T-helper 1 cell (primary cell): ENCODE results near the gene GRM8.

Source experiments
- DNase-seq, 5 donors: peaks; one replicate each; pipeline ENCODE4 v3.0.0-alpha.2; 2012 to 2020
- total RNA-seq, 4 donors: gene quantifications; one replicate each; lab custom pipeline; 2026; lab: John Stamatoyannopoulos, UW

Gene GRM8
- 0 reads per million in 4 donors for total RNA-seq

DNA sequence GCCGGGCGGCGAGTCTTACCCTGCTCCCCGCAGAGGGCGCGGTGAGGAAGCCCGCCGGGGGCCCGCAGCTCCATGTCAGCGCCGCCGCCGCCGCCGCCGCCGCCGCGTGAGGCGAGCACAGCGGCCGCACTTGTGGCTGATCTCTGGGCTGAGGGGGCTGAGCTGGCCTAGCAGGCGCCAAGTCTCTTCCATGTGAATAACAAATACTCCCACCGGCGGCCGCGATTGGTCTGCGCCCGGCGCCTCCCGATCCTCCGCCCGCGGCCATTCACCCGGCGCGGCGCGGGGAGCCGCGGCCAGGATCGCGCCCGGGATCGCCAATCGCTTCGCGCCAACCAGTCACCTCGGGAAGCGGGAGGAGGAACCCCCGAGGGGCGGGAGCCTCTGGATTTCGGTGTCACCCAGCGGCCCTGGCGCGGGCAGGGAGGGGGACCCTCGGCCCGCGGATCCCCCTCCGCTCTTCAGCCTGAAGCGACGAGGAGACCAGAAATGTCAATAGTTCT lies at the start of gene GRM8:
Gene GRM8, minus strand, starts transcription at position 164 of the 503 bp plus-strand sequence.
- no peak for DNase-seq

DNA sequence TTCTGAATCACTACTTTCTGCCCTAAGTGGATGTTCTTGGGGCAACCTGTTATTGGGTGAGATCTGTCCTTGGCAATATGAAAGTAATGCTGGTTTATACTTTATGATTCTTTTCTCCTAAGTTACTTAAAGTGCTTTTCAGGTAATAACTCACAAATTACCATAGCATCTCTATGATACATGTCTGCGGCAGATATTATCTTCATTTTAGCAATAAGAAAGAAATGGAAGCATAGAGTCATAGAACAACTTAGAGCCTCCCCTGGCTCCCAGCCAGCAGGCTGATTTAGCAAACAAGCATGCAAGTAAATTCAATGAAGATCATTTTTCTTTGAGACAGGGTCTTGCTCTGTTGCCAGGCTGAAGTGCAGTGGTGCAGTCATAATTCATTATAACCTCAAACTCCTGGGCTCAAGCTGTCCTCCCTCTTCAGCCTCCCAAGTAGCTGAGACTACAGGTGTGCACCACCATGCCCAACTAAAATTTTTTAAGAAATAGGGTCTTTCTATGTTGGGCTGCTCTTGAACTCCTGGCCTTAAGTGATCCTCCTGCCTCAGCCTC lies 38.1 kb upstream of the GRM8 start:
- no peak for DNase-seq

DNA sequence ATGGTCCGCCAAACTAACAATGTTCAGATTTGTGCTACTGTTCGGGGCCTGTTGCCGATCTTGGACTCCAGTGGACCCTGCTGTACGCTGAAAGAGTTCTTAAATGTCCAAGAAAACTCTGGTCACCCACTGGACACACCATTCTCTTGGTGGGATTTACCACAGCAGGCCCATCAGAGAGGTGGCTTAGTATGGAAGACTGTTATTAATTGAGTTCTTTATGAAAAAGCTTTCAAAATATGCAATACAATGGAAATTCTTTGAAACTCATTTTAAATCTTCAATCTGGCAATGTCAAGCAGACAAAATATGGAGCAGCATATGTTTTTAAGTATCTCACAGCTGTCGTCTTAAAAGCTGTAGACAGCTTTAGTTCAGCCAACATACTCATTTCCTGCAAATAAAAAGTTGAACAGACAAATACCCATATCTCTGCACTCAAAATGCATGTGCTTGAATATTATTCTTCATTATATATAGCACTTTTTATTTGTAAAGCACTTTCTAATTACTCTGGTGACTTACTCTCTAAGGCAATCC lies 37.4 kb upstream of the GRM8 start:
- no peak for DNase-seq

DNA sequence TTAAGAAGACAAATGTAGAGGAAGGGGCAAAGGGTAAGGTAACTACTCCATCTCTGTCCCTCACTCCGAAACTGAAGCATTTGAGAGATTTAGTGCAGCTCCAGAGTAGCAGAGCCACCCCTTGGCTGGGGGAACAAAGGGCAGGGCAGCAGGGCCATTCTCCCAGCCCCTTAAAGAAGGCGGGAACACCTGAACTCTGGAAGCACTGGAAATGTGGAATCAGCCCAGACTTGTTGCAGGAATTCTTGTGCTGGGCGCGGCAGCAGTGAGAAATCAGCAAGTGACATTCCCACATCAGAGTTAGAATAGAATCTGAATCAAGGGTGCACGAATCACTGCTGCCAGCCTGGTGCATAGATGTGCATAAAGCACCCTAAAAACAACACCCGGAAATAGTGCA lies 34.4 kb upstream of the GRM8 start:
- no peak for DNase-seq

DNA sequence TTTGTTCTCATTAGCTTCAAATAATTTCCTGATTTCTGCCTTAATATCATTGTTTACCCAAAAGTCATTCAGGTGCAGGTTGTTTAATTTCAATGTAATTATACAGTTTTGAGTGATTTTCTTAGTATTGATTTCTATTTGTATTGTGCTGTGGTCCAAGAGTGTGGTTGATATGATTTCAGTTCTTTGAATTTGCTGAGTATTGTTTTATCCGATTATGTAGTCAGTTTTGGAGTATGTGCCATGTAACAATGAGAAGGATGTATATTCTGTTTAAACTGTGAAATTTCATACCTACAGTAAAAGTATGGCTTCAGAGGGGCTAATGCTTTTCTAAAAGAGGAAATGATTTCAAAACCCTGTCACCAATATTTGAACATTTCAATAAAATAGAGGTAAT lies 17.4 kb upstream of the GRM8 start:
- no peak for DNase-seq

DNA sequence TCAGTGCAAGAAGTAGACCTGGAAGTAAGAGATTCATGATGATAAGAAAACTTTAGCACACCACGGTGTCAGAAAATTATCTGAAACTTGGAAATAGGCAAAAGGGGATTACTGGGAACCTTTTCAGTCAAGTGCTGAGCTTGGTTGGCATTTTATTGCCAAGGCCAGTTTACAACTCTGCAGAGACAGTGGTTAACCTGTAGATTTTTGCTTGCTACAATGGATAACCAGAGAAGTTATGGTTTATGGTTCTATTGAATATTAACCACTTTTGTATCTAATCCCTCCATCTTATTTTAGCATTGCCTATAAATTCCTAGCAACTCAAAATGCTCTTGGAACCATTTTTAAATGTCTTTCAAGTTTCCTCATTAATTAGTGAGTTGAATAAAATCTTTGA lies 13.3 kb upstream of the GRM8 start:
- DNase-seq, result no peak

DNA sequence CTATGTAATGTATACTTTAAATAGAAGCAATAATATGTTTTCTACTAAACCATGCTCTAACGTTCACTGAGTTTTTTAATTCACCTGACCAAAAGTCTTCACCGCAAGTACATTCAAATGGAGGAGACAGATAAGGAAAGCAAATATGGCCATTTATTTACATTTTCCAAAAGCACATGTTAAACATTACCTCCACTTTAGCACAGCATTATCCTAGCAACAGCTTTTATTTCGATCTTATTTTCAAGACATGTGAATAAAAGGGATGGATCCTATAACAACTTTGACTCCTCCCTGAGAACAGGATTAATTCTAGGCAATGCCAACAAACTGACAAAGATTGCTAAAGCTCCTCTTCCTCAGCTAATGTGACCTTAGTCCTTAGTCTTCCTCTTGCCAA lies 11.5 kb upstream of the GRM8 start:
- DNase-seq, result no peak

DNA sequence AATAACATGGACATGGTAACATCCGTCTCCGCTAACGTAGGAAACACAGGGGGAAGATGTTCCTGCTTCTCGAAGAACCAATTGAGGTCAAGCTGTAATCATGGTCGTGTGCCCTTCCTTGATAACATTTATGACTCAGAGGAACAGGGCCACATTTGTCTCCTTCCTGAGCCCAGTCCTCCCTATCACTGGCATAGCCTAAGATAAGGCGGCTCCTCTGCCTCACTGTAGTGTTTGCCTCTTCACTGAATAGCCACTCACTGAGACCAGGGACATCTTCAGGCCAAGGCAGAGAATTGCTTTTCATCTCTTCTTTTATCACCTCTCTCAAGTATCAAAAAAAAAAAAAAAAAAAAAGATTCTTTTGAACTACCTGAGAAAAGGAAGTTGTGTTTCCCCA lies 5.4 kb upstream of the GRM8 start:
- no peak for DNase-seq

DNA sequence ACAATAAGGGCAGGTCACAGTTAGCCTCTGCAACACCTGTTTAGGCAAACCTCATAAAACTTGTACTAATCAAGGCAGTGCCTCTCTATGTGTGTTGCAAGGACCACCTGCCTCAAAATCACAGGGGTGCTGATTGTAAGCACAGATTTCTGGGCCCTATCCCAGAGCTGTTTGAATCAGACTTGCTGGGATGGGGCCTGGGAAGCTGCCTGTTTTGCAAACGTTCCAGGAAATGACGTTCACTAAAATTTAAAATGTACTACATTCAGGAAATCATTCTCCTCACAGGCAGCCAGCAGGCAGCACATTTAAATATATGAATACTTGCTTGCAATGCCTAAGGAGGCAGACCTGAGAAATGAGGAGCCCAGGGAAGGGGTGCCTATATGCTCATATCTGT lies 4.3 kb upstream of the GRM8 start:
- DNase-seq, result no peak

DNA sequence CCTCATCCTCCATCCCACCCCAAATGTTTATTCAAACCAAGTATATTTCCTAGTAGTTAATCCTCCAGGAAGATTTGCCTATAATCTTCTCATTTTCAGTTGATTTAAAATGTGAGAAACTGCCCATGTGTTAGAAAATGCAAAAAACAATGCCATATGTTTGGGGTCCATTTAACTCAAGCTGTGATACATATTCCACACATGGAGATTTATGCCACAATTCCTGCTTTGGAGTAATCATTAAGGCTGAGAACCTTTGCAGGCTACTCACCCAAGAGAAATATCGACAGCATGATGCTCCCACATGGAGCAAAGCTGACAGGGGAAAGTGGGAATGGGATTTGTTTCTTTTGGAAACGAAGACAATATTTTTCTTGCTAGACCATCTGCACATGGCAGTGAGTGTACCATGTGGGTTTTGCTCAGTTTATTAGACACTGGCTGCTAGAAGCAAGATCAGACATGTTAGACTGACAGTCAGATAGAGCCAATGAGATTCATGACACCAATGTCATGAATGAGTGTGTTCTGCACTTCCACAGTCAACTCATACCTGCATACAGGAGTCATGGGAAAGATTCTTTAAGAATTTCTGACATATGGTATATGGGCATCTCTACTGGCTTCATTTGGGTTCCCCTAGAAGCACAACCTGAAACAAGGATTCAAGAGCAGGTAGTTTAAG lies 3.4 kb upstream of the GRM8 start:
- DNase-seq, result no peak

DNA sequence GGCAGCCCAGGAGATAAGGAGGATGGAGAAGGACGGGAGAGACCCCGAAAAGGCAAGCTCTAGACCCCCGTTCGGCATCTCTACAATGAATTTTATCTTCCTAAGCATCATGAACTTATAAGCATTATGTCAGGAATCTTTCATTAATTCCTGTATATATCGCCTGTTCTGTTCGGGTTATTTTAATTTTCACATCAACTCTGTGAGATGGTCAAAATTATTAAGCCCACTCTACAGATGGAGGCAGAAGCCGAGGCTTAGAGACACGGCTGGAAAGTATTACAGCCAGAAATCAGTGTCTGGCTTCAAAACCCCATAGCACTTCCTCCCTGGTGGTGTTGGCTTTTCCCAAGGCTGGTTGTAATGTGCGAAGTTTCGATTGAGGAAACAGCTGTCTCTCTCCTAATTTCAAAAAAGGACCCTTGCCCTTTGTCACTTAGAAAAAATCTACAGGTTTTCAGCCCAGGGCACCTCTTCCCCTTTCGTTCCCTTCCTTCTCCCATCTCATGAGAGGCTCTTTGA lies 1.5 kb upstream of the GRM8 start:
- no peak for DNase-seq

DNA sequence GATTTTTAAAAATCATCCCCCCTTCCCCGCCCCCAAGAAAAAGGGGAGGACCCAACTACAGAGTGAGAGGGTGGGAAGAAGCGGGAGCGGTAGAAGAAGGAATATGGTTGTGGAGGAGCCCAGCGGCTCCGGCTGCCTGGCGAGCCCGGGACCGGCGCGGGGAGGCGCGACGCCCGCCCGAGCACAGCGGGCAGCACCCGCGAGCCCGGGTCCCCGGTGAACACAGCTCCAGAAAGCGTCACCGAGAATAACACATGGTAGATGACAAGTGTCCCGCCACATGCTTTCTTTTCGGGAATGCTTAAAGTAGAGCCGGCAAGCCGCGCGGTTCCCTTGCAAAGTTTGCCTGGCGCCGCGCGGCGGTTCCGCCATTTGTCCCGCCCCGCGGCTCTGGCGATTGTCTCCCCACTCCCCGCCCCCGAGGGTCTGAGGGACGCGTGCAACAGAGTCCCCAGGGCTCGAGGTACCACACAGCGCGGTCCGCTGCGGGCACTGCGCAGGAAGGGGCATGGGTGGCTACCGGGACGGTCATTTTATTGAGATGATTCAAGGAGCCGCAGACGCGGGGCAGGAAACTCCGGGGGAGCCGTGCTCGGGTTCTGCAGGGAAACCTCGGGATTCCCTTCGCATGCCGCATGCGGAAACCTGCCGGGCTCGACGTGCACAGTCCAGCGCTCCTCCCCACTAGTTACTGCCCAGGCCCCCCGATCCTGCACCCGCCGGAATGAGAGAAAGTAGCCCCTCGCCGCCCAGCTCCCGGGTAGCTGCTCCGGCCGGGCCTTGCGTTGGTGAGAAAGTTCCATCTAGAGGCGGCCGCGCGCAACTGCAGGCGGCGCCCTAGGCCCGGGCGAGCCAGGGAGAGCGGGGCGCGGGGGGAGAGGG lies 781 bp upstream of the GRM8 start:
- DNase-seq, result peak in 4 of 5 donors; percentile 11 to 46 (median 30)

DNA sequence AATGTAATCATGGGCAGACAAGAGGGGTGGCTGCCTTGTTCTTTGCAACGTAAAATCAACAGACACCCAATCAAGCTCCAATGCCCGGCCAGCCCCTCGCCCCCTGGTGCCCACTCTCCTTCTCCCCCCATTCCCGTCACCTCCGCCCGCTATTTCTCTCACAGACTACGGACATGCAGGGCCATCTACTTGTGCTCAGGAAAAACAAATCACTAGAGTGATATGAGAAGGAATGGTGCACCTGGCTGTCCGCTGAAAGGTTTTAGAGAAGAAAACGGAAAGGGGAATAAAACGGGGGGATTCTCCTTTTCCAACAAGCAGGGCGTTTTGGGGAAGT lies 396 bp downstream of the GRM8 start:
- no peak for DNase-seq

DNA sequence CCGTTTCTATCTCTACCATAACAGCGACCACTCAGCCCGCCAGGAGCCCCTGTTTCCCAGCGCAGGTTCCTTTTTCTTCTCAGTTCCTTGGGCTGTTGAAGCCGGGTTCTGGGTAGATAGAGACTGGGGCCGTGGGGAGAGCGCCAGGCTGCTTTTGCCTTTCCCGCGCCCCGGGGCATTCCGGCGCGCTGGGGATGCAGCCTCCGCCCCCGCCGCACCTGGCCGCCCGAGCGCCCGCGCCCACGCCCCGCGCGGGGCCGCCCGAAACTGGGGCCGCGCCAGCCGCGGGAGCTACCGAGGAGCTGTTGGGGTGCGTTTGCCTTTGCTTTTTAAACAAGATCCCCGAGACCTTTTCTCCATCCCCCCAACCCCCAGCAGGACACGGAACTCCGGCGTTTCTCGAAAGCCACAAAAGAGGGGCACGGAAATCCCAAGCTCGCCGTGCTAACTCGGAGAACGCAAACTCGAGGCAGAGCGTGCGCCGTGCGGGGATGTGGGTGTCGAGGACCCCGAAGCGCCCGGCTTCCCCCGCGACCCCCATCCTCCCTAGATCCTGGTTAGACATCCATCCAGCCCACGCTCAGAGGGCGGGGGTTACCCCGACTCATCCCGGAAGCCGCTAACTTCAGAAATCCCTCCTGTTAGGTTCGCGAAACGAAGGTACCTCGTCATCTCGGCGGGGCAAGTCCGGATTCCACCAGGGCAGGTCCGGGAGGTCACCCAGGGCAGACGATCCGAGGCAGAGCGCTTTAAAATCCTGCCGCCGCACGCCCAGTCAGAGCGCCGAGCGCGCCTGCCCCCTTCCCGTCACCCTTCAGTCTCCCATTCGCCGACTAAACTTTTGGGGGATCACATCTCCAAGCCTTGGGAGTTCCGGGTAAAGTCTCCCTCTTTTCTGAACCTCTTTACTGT lies 1.0 kb downstream of the GRM8 start:
- peak in 1 of 5 donors; percentile 7 for DNase-seq

DNA sequence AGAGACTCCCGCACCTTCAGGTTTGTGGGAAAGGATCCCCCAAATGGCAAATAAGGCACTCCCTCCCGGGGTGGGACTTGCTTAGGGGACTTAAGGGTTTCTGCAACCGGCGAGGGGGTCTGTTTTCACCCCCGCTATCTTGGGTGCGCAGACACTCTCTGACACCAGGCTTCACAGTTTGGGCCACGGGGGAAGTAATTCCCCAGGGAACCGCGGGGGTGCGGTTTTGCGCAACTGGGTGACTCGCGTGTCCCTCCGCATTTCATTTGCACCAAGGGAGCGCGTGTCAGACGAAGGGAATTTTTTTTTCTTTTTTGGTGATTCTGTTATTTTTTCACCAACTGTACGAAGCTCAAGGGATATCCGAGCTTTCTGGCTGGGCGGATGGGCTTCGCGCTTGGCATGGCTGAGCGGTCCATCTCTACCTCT lies 1.7 kb downstream of the GRM8 start:
- DNase-seq, result no peak

DNA sequence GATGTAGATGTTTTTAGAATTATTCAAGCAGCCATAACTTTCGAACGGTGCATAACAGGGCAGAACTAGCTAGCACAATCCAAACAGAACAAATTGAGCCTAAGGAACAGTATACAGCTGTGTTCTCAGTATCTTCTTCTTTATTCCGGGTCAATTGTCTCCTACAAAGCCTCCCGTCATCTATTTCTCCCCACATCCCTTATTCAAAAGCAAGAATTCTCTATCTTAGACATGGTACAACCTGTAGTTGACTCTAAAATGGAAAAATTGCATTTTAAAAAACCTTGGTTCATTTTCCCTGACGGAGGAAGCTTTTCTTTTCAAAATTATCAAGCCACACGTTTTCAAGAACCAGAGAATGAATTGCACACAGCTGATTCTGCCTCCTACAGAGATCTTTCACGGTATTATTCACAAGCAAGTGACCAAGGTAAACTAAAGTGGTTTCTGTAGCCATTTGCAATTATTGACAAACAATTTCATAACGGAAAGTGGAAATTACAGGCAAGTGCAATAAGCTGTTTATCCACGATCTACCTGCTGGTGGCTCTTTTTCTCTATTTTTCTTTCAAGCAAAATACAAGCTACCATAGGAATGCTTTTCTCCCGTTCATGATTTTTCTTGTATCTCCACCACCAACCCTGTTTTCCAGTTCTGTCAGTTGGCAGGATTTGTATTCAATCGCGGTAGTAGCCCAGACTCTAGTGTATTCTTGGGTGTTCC lies 2.3 kb downstream of the GRM8 start:
- no peak for DNase-seq

DNA sequence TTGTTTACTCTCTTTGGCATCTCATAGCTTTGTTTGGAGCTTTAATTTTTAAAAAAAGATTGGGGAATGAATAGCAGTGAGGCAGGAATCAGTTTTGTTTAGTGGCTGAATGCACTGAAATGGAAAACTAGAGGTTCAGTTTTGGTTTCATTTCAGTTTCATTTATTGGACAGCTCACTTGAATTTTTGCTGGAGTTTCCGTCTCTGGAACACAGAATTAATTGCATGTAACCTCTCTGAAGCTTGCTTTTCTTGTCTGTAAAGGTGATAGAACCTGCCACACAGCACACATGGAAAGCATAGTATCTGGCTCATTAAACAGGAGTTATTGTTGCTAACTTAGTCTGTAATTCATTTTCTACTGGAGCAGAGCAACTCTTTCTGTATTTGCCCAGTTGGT lies 7.1 kb downstream of the GRM8 start:
- DNase-seq, result no peak

DNA sequence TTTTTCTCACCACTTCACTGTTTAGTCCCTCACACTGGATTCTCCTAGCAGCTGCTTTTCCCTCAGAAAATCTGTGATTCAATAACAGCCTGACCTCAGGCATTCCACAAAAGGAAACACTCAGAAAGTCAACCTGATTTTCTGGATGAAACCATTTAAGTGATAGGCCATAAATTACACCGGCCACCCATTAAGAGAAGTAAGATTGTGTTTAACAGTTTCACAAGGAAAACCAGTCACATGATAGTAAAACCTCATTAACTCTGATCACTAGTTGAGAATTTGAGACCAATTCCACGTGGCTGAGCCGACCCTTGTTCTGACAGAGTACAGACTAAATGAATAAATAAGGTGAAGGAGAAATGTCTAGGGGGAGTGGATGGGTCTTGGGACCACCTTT lies 7.7 kb downstream of the GRM8 start:
- no peak for DNase-seq

DNA sequence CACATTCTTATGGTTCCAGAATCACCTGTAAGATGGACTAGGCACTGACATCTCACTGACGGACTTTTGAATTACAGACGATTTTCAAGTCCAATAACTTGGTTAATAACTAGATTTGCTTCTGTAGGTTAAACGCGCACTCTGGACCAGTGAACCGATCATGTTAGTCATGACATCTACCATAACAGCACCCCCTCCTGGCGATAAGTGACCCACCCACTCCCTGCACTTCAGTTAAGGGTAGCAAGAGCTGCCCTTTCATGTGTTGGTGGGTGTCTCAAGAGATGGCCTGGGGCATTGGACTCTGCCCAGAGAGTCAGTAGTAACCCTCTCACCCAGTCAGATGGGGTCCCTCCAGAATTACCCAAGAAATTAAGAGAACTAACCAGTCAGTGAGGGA lies 12.9 kb downstream of the GRM8 start:
- DNase-seq, result no peak

DNA sequence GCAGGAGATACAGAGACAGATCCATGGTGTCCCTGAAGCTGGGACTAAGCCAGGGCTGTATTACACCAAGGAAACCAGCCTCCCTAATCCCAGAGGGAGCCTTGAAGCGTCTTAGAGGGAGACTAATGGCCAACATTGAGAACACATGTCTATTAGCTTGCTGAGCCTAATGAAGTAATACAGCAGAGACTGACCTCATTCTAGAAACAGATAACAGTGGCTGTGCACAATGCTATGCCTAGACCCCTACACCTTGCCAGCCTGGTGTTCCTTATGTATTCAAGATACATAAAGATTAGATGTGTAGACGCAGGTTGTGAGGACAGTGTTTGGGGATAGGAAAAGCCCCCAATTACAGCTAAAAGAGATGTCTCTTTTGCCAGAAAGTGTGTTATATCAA lies 19.1 kb downstream of the GRM8 start:
- no peak for DNase-seq

DNA sequence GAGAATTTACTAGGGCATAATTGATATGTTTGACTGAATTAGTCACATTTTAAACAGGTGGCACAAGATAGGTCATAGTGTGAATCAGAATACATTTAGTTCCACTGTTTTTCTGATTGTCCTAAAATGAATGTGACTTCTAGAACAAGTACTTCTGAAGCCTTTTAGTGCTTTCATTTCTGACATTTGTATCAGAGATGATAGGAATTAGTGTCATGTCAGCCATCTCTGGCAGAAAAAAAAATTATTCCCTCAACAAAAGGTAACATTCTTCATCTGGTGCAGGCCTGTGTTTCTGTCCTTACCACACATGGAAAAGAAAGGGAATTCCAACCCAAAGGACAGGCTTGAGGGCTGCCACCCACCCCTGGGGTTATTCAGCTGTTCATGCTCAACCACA lies 21.3 kb downstream of the GRM8 start:
- DNase-seq, result no peak
